ENCODE measurements around the gene PDE4A.
A peak's percentile ranks its signal among the peaks of the same experiment; 100 is the strongest.

The PDE4A gene

DNA sequence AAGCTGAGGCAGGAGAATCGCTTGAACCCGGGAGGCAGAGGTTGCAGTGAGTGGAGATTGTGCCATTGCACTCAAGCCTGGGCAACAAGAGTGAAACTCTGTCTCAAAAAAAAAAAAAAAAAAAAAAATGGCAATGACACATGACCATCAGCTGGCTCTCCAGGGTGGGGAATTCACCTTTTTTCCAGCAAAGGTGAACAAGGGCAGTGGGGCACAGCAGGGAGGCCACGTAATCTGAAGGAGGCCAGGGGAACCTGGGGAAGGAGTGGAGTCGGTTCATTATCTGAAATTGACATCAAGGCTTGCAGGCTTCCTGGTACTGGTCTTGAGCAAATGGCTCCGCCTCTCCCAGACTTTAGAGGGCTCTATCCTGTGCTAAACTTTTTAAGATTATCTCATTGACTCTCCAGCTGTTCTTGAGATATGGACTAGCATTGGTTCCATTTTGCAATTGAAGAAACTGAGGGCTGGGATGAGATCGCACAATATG is 54.7 kb downstream of the PDE4A start:
- Histone ChIP-seq H3K9ac (ENCODE audit: low read length) (no peak overlapping the region), H2BK120ac (ENCODE audit: low read depth, low read length) (no peak overlapping the region), H3K4me2 (ENCODE audit: low read length) (no peak overlapping the region), H3K23ac (ENCODE audit: low read length) (no peak overlapping the region), H3K18ac (ENCODE audit: low read length) (no peak overlapping the region), H4K8ac (ENCODE audit: low read depth, low read length) (no peak overlapping the region), H2BK5ac (ENCODE audit: low read length) (no peak overlapping the region), H3K56ac (ENCODE audit: low read length) (no peak overlapping the region), H3K4me1 (ENCODE audit: control insufficient read depth, low read depth, low read length) (no peaks in the 10 kb centered on the region), H2AK5ac (ENCODE audit: low read length) (no peak overlapping the region), H4K5ac (ENCODE audit: low read length) (no peak overlapping the region), H3K4ac (ENCODE audit: low read depth, low read length) (no peak overlapping the region), H3K79me1 (ENCODE audit: low read length) (no peaks in the 10 kb centered on the region), H2BK15ac (replicated peaks; ENCODE audit: low read depth) (no peak overlapping the region), H3K27ac (ENCODE audit: low read depth, low read length) (no peak overlapping the region), H3K4me3 (ENCODE audit: low read length) (no peak overlapping the region), H3K27me3 (ENCODE audit: insufficient read depth, low read length, poor library complexity) (no peaks in the 10 kb centered on the region), H3K36me3 (ENCODE audit: control insufficient read depth, insufficient read depth, low read length) (no peaks in the 10 kb centered on the region), H3K79me2 (ENCODE audit: control insufficient read depth, insufficient read depth, low read length) (no peaks in the 10 kb centered on the region)
- WGBS (ENCODE audit: extremely low coverage, insufficient coverage, low lambda C conversion rate) = no CpG with 5 or more reads among the region's 6 CpGs
- DNase-seq = peak; percentile 48

- H2BK5ac ChIP-seq (ENCODE audit: low read length) = no peak overlapping the region
- no peaks in the 10 kb centered on the region for H3K4me1 ChIP-seq (ENCODE audit: control insufficient read depth, low read depth, low read length)
- H3K4me2 ChIP-seq (ENCODE audit: low read length) = no peak overlapping the region
- H3K23ac ChIP-seq (ENCODE audit: low read length) = no peak overlapping the region
- no peak overlapping the region for H3K4ac ChIP-seq (ENCODE audit: low read depth, low read length)
- H3K79me1 ChIP-seq (ENCODE audit: low read length) = no peaks in the 10 kb centered on the region
- no CpG with 5 or more reads among the region's 5 CpGs for WGBS (ENCODE audit: extremely low coverage, insufficient coverage, low lambda C conversion rate)
- no peak overlapping the region for H4K5ac ChIP-seq (ENCODE audit: low read length)
- no peak overlapping the region for H3K27ac ChIP-seq (ENCODE audit: low read depth, low read length)
- no peak overlapping the region for H3K4me3 ChIP-seq (ENCODE audit: low read length)
- no peaks in the 10 kb centered on the region for H3K27me3 ChIP-seq (ENCODE audit: insufficient read depth, low read length, poor library complexity)
- H2BK15ac ChIP-seq (replicated peaks; ENCODE audit: low read depth) = no peak overlapping the region
- no peak overlapping the region for H2BK120ac ChIP-seq (ENCODE audit: low read depth, low read length)
- DNase-seq = no peak
- no peak overlapping the region for H3K18ac ChIP-seq (ENCODE audit: low read length)
- H4K8ac ChIP-seq (ENCODE audit: low read depth, low read length) = peak overlapping the region; percentile 13
- H3K56ac ChIP-seq (ENCODE audit: low read length) = no peak overlapping the region
- H2AK5ac ChIP-seq (ENCODE audit: low read length) = no peak overlapping the region
- no peak overlapping the region for H3K9ac ChIP-seq (ENCODE audit: low read length)
- no peaks in the 10 kb centered on the region for H3K36me3 ChIP-seq (ENCODE audit: control insufficient read depth, insufficient read depth, low read length)
- H3K79me2 ChIP-seq (ENCODE audit: control insufficient read depth, insufficient read depth, low read length) = no peaks in the 10 kb centered on the region
These were observed 58.1 kb downstream of the PDE4A start for GRCh38 chr19:10478476-10478875.

DNA sequence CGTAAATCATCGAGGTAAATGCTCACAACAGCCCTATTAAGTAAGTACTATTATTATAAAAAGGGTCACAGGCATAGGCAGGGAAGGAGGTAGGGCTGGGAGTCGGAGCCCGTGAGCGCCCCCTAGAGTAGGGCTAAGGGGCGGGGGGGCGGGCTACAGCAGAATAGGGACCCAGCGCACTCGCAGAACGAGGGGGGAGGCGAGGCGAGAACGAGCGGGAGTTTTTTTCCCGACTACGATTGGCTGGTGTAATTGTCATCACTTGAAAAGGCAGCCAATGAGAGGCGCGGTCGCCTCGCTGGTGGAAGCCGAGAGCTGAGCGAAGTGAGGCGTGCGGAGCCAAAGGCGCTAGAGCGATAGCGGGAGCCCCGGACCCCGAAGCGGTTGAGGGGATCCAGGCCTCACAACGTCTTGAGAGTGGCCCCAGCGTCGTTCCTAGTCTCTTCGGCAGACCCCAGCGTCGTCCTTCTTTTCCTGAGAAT is 58.6 kb downstream of the PDE4A start:
- Histone ChIP-seq H3K36me3 (ENCODE audit: control insufficient read depth, insufficient read depth, low read length) (no peaks in the 10 kb centered on the region), H3K4ac (ENCODE audit: low read depth, low read length) (no peak overlapping the region), H2AK5ac (ENCODE audit: low read length) (no peak overlapping the region), H3K4me2 (ENCODE audit: low read length) (no peak overlapping the region), H3K27me3 (ENCODE audit: insufficient read depth, low read length, poor library complexity) (no peaks in the 10 kb centered on the region), H3K27ac (ENCODE audit: low read depth, low read length) (no peak overlapping the region), H3K18ac (ENCODE audit: low read length) (no peak overlapping the region), H2BK15ac (replicated peaks; ENCODE audit: low read depth) (no peak overlapping the region), H3K79me2 (ENCODE audit: control insufficient read depth, insufficient read depth, low read length) (no peaks in the 10 kb centered on the region), H3K4me1 (ENCODE audit: control insufficient read depth, low read depth, low read length) (no peaks in the 10 kb centered on the region), H4K5ac (ENCODE audit: low read length) (no peak overlapping the region), H3K4me3 (ENCODE audit: low read length) (no peak overlapping the region), H4K8ac (ENCODE audit: low read depth, low read length) (no peak overlapping the region), H3K9ac (ENCODE audit: low read length) (peak overlapping the region; percentile 49), H2BK120ac (ENCODE audit: low read depth, low read length) (no peak overlapping the region), H3K23ac (ENCODE audit: low read length) (no peak overlapping the region), H2BK5ac (ENCODE audit: low read length) (no peak overlapping the region), H3K79me1 (ENCODE audit: low read length) (no peaks in the 10 kb centered on the region), H3K56ac (ENCODE audit: low read length) (peak overlapping the region; percentile 34)
- DNase-seq = peak; percentile 96
- WGBS (ENCODE audit: extremely low coverage, insufficient coverage, low lambda C conversion rate) = no CpG with 5 or more reads among the region's 36 CpGs

GRCh38 chr19:10486551-10486950 is 66.2 kb downstream of the PDE4A start:
- no peak overlapping the region for H4K8ac ChIP-seq (ENCODE audit: low read depth, low read length)
- H3K9ac ChIP-seq (ENCODE audit: low read length) = no peak overlapping the region
- WGBS (ENCODE audit: extremely low coverage, insufficient coverage, low lambda C conversion rate) = no CpG with 5 or more reads among the region's 13 CpGs
- no peak overlapping the region for H3K18ac ChIP-seq (ENCODE audit: low read length)
- no peak for DNase-seq
- H4K5ac ChIP-seq (ENCODE audit: low read length) = no peak overlapping the region
- H2BK15ac ChIP-seq (replicated peaks; ENCODE audit: low read depth) = no peak overlapping the region
- peaks cover 11% of the 10 kb centered on the region for H3K36me3 ChIP-seq (ENCODE audit: control insufficient read depth, insufficient read depth, low read length)
- H3K27ac ChIP-seq (ENCODE audit: low read depth, low read length) = no peak overlapping the region
- H2AK5ac ChIP-seq (ENCODE audit: low read length) = no peak overlapping the region
- no peaks in the 10 kb centered on the region for H3K4me1 ChIP-seq (ENCODE audit: control insufficient read depth, low read depth, low read length)
- no peaks in the 10 kb centered on the region for H3K27me3 ChIP-seq (ENCODE audit: insufficient read depth, low read length, poor library complexity)
- H2BK5ac ChIP-seq (ENCODE audit: low read length) = no peak overlapping the region
- no peak overlapping the region for H2BK120ac ChIP-seq (ENCODE audit: low read depth, low read length)
- H3K4me3 ChIP-seq (ENCODE audit: low read length) = no peak overlapping the region
- no peak overlapping the region for H3K56ac ChIP-seq (ENCODE audit: low read length)
- H3K79me2 ChIP-seq (ENCODE audit: control insufficient read depth, insufficient read depth, low read length) = peaks cover 5% of the 10 kb centered on the region
- H3K4ac ChIP-seq (ENCODE audit: low read depth, low read length) = no peak overlapping the region
- peaks cover 7% of the 10 kb centered on the region for H3K79me1 ChIP-seq (ENCODE audit: low read length)
- no peak overlapping the region for H3K4me2 ChIP-seq (ENCODE audit: low read length)
- no peak overlapping the region for H3K23ac ChIP-seq (ENCODE audit: low read length)

- H2BK5ac ChIP-seq (ENCODE audit: low read length) = no peak overlapping the region
- no peak overlapping the region for H3K27ac ChIP-seq (ENCODE audit: low read depth, low read length)
- H3K9ac ChIP-seq (ENCODE audit: low read length) = no peak overlapping the region
- no peak overlapping the region for H2BK120ac ChIP-seq (ENCODE audit: low read depth, low read length)
- no peak overlapping the region for H2AK5ac ChIP-seq (ENCODE audit: low read length)
- no peak overlapping the region for H2BK15ac ChIP-seq (replicated peaks; ENCODE audit: low read depth)
- H3K79me2 ChIP-seq (ENCODE audit: control insufficient read depth, insufficient read depth, low read length) = peaks cover 9% of the 10 kb centered on the region
- no peaks in the 10 kb centered on the region for H3K27me3 ChIP-seq (ENCODE audit: insufficient read depth, low read length, poor library complexity)
- H3K4ac ChIP-seq (ENCODE audit: low read depth, low read length) = no peak overlapping the region
- peaks cover 7% of the 10 kb centered on the region for H3K79me1 ChIP-seq (ENCODE audit: low read length)
- H3K36me3 ChIP-seq (ENCODE audit: control insufficient read depth, insufficient read depth, low read length) = peaks cover 13% of the 10 kb centered on the region
- DNase-seq = no peak
- H3K4me3 ChIP-seq (ENCODE audit: low read length) = no peak overlapping the region
- H3K18ac ChIP-seq (ENCODE audit: low read length) = no peak overlapping the region
- no peaks in the 10 kb centered on the region for H3K4me1 ChIP-seq (ENCODE audit: control insufficient read depth, low read depth, low read length)
- no peak overlapping the region for H3K56ac ChIP-seq (ENCODE audit: low read length)
- H3K4me2 ChIP-seq (ENCODE audit: low read length) = no peak overlapping the region
- no peak overlapping the region for H4K5ac ChIP-seq (ENCODE audit: low read length)
- H3K23ac ChIP-seq (ENCODE audit: low read length) = no peak overlapping the region
- H4K8ac ChIP-seq (ENCODE audit: low read depth, low read length) = no peak overlapping the region
- no CpG with 5 or more reads among the region's 43 CpGs for WGBS (ENCODE audit: extremely low coverage, insufficient coverage, low lambda C conversion rate)
These were observed 71.2 kb downstream of the PDE4A start for GRCh38 chr19:10491472-10492047.

- Histone ChIP-seq H3K79me2 (ENCODE audit: control insufficient read depth, insufficient read depth, low read length) (peaks cover 28% of the 10 kb centered on the region), H3K27me3 (ENCODE audit: insufficient read depth, low read length, poor library complexity) (no peaks in the 10 kb centered on the region), H3K9ac (ENCODE audit: low read length) (no peak overlapping the region), H4K8ac (ENCODE audit: low read depth, low read length) (no peak overlapping the region), H3K18ac (ENCODE audit: low read length) (no peak overlapping the region), H3K4ac (ENCODE audit: low read depth, low read length) (no peak overlapping the region), H2BK120ac (ENCODE audit: low read depth, low read length) (no peak overlapping the region), H2BK5ac (ENCODE audit: low read length) (no peak overlapping the region), H3K36me3 (ENCODE audit: control insufficient read depth, insufficient read depth, low read length) (peaks cover 7% of the 10 kb centered on the region), H3K27ac (ENCODE audit: low read depth, low read length) (no peak overlapping the region), H4K5ac (ENCODE audit: low read length) (no peak overlapping the region), H3K23ac (ENCODE audit: low read length) (no peak overlapping the region), H2AK5ac (ENCODE audit: low read length) (no peak overlapping the region), H3K4me3 (ENCODE audit: low read length) (no peak overlapping the region), H3K56ac (ENCODE audit: low read length) (no peak overlapping the region), H3K4me2 (ENCODE audit: low read length) (no peak overlapping the region), H3K79me1 (ENCODE audit: low read length) (peaks cover 18% of the 10 kb centered on the region), H3K4me1 (ENCODE audit: control insufficient read depth, low read depth, low read length) (peaks cover 3% of the 10 kb centered on the region), H2BK15ac (replicated peaks; ENCODE audit: low read depth) (no peak overlapping the region)
- no CpG with 5 or more reads among the region's 4 CpGs for WGBS (ENCODE audit: extremely low coverage, insufficient coverage, low lambda C conversion rate)
- no peak for DNase-seq
These were observed 77.0 kb downstream of the PDE4A start for GRCh38 chr19:10497371-10497770.

Measured in mesendoderm (in vitro differentiated cells).